Endodermal cell (in vitro differentiated cells): ENCODE data around the gene CST9. TPM values are rescaled to one million over a fixed set of nuclear protein-coding genes. Genes with fewer than 3 reads are reported as not detected.
A peak's percentile ranks its signal among the peaks of the same experiment; 100 is the strongest.

Source experiments
- DNase-seq: peaks from one replicate; pipeline ENCODE4 v3.0.0-alpha.2; 2017
- H3K27ac ChIP-seq: 2 replicates; pipeline ENCODE4 v1.5.1; 2013; ENCODE audit warnings: mild to moderate bottlenecking, low read depth, low read length, moderate library complexity
- H3K27me3 ChIP-seq: 2 replicates; pipeline ENCODE4 v1.6.1; 2013; ENCODE audit warnings: mild to moderate bottlenecking, low read length, moderate library complexity; ENCODE audit not compliant: insufficient read depth, control insufficient read depth, poor library complexity, severe bottlenecking
- H3K36me3 ChIP-seq: 2 replicates; pipeline ENCODE4 v1.7.0; 2013; ENCODE audit warnings: mild to moderate bottlenecking, low read length, moderate library complexity; ENCODE audit not compliant: control insufficient read depth, insufficient read depth
- H3K4me1 ChIP-seq: one replicate; pipeline ENCODE4 v1.7.0; 2013; ENCODE audit warnings: low read length; ENCODE audit not compliant: control insufficient read depth, insufficient read depth
- H3K4me3 ChIP-seq: 2 replicates; pipeline ENCODE4 v1.5.1; 2013; ENCODE audit warnings: mild to moderate bottlenecking, low read length, moderate library complexity
- H3K9ac ChIP-seq: 2 replicates; pipeline ENCODE4 v1.6.1; 2013; ENCODE audit warnings: mild to moderate bottlenecking, low read length, moderate library complexity; ENCODE audit not compliant: poor library complexity, severe bottlenecking; ENCODE audit errors: extremely low read depth
- H3K9me3 ChIP-seq: 2 replicates; pipeline ENCODE4 v1.6.1; 2013; ENCODE audit warnings: mild to moderate bottlenecking, low read length, moderate library complexity; ENCODE audit not compliant: control insufficient read depth
- H3K27ac Mint-ChIP-seq: 2 replicates; pipeline ENCODE4 v1.8.0; 2020; ENCODE audit warnings: mixed read lengths
- H3K27me3 Mint-ChIP-seq: 2 replicates; pipeline ENCODE4 v1.8.0; 2021; ENCODE audit warnings: mild to moderate bottlenecking, mixed read lengths; ENCODE audit not compliant: insufficient read depth
- H3K36me3 Mint-ChIP-seq: 2 replicates; pipeline ENCODE4 v1.8.0; 2020; ENCODE audit warnings: low read depth, mixed read lengths
- H3K4me1 Mint-ChIP-seq: 2 replicates; pipeline ENCODE4 v1.8.0; 2020; ENCODE audit warnings: mixed read lengths
- H3K4me3 Mint-ChIP-seq: 2 replicates; pipeline ENCODE4 v1.8.0; 2020; ENCODE audit warnings: mild to moderate bottlenecking, moderate library complexity, mixed read lengths
- H3K9me3 Mint-ChIP-seq: 2 replicates; pipeline ENCODE4 v1.8.0; 2020; ENCODE audit warnings: mild to moderate bottlenecking, mixed read lengths
- WGBS, 2 experiments: methylation state at CpG; one replicate each; pipeline versions ENCODE4 v1.1.5 to v1.1.7; 2013; ENCODE audit warnings: missing lambda C conversion rate in 2 of 2, mixed read lengths in 1 of 2; ENCODE audit not compliant: insufficient coverage in 1 of 2, insufficient read length in 1 of 2; 5-methylcytosine and 5-hydroxymethylcytosine counted together
- total RNA-seq, 2 donors: library from RNA; stranded (reverse); fragmentation: NEBNext Ultra II Directional in 1 of 2; extraction: Animal tissue kit (Norgen Biotek cat#: 25700) in 1 of 2; gene quantifications; 2 replicates in 1 of 2; 3 replicates in 1 of 2; pipeline ENCODE4 v1.2.1, GENCODE V29; 2021
- TF ChIP-seq, protein P1 (sequence below): fragments of 200-600 bp; sonication (generic); conservative IDR thresholded peaks from 2 replicates; pipeline ENCODE4 v1.5.0; 2021; ENCODE audit warnings: antibody characterized with exemption, mild to moderate bottlenecking

CST9 gene
- total RNA-seq, 2 donors from 2014 or later = not detected

DNA sequence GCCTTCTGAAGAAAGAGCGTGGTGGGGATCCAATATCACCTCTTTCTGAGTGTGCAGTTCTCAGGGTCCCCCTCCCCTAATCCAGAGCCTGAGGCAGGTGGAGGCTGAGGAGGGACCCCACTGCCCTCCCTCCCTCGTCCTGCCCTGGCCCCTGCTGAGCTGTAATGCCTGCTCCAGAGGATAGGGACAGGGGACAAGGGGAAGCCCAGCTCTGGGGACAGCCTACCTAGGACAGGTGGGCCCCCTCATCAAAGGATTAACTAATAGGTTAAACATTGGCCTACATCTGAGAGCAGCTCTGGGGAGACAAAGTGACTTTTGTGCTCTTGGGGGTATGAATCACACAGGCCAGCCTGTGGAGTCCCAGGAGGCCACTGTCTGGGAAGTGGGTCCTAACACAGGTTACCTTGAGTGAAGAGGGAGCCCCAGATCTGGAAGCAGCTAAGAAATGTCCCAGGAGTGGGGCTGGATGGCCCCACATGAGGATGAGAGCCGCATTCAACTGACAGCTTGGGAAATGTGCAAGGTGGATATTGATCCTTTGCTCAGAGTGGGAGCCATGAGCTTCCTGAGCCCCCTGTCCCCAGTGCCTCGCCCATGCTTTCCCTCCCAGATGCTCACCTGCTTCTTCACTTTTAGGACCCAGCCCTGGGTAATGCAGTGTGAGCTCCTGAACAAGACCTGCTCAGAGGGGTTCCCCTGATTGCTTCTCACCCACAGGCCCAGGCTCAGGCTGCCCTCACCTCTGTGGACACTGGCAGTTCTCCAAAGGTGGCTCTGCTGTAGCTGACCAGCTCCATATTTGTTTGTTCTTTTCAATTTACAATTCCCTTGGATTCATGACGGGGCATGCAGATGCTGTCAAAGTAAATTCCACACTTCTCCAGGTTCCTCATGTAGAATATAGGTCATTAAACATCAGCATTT lies 19.6 kb downstream of the CST9 start:
- H3K9ac ChIP-seq = no peak overlapping the region
- H3K27ac ChIP-seq = no peak overlapping the region
- peaks cover under 1% of the 10 kb centered on the region for H3K9me3 ChIP-seq
- no peaks in the 10 kb centered on the region for H3K36me3 Mint-ChIP-seq
- peaks cover 7% of the 10 kb centered on the region for H3K4me1 Mint-ChIP-seq
- no peaks in the 10 kb centered on the region for H3K36me3 ChIP-seq
- no peak overlapping the region for H3K4me3 Mint-ChIP-seq
- DNase-seq = peak; percentile 31
- peaks cover 11% of the 10 kb centered on the region for H3K9me3 Mint-ChIP-seq
- no peaks in the 10 kb centered on the region for H3K27me3 ChIP-seq
- peaks cover 7% of the 10 kb centered on the region for H3K27me3 Mint-ChIP-seq
- H3K4me3 ChIP-seq = no peak overlapping the region
- no peak overlapping the region for H3K27ac Mint-ChIP-seq
- 80 to 93% methylated on average over 2 to 5 of the region's 5 CpGs for WGBS, 2 experiments
- TF ChIP-seq, protein P1, sequence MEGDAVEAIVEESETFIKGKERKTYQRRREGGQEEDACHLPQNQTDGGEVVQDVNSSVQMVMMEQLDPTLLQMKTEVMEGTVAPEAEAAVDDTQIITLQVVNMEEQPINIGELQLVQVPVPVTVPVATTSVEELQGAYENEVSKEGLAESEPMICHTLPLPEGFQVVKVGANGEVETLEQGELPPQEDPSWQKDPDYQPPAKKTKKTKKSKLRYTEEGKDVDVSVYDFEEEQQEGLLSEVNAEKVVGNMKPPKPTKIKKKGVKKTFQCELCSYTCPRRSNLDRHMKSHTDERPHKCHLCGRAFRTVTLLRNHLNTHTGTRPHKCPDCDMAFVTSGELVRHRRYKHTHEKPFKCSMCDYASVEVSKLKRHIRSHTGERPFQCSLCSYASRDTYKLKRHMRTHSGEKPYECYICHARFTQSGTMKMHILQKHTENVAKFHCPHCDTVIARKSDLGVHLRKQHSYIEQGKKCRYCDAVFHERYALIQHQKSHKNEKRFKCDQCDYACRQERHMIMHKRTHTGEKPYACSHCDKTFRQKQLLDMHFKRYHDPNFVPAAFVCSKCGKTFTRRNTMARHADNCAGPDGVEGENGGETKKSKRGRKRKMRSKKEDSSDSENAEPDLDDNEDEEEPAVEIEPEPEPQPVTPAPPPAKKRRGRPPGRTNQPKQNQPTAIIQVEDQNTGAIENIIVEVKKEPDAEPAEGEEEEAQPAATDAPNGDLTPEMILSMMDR = no peak
- no peaks in the 10 kb centered on the region for H3K4me1 ChIP-seq

DNA sequence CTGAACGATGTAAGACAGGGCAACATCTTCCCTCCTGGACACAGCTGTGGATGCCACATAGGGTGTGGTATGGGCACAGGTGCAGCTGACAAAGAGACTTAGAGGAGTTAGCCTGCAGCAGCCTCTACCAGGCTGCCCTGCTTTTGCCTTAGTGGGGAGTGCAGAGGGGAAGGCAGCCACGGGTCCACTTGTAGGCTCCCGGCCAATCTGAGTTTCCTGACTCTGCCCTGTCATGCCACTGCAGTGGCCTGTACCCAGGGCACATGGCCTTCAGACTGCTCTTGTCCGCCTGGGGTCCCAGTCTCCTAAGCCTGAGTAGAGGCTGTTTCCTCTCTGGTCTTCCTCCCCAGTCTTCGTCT lies 20.3 kb downstream of the CST9 start:
- Mint-ChIP-seq H3K27ac (no peak overlapping the region), H3K4me1 (peaks cover 7% of the 10 kb centered on the region), H3K4me3 (no peak overlapping the region), H3K27me3 (peaks cover 7% of the 10 kb centered on the region), H3K9me3 (peaks cover 14% of the 10 kb centered on the region), H3K36me3 (no peaks in the 10 kb centered on the region)
- H3K27me3 ChIP-seq = no peaks in the 10 kb centered on the region
- DNase-seq = peak; percentile 26
- 87 to 95% methylated on average over 4 to 5 of the region's 5 CpGs for WGBS, 2 experiments
- no peaks in the 10 kb centered on the region for H3K36me3 ChIP-seq
- peaks cover 7% of the 10 kb centered on the region for H3K9me3 ChIP-seq
- no peaks in the 10 kb centered on the region for H3K4me1 ChIP-seq
- no peak overlapping the region for H3K27ac ChIP-seq
- no peak overlapping the region for H3K4me3 ChIP-seq
- TF ChIP-seq, protein P1 = no peak
- H3K9ac ChIP-seq = no peak overlapping the region

GRCh38 chr20:23584434-23585199 lies 21.1 kb downstream of the CST9 start:
- H3K4me1 ChIP-seq = no peaks in the 10 kb centered on the region
- no peaks in the 10 kb centered on the region for H3K36me3 ChIP-seq
- no peak overlapping the region for H3K9ac ChIP-seq
- H3K4me3 Mint-ChIP-seq = no peak overlapping the region
- no peaks in the 10 kb centered on the region for H3K27me3 ChIP-seq
- 81 to 92% methylated on average over 2 to 5 of the region's 5 CpGs for WGBS, 2 experiments
- no peak overlapping the region for H3K27ac ChIP-seq
- peaks cover 15% of the 10 kb centered on the region for H3K9me3 Mint-ChIP-seq
- H3K9me3 ChIP-seq = peaks cover 9% of the 10 kb centered on the region
- no peaks in the 10 kb centered on the region for H3K36me3 Mint-ChIP-seq
- DNase-seq = peak; percentile 71
- no peak overlapping the region for H3K4me3 ChIP-seq
- H3K27ac Mint-ChIP-seq = no peak overlapping the region
- peaks cover 7% of the 10 kb centered on the region for H3K4me1 Mint-ChIP-seq
- H3K27me3 Mint-ChIP-seq = peaks cover 7% of the 10 kb centered on the region
- TF ChIP-seq, protein P1 = peak; percentile 49
